Stimulated activated naive CD4-positive, alpha-beta T cell treated with Interleukin-2 at 50 U/mL for 16 hours (primary cell): ENCODE measurements around the gene RTN4R.

Experiments used
- DNase-seq: peaks from one replicate; lab custom pipeline; 2025; lab: John Stamatoyannopoulos, UW

The RTN4R gene

GRCh38 chr22:20199413-20199842 lies 68.7 kb downstream of the RTN4R start:
- DNase-seq, result no peak

- DNase-seq, result no peak
Observed at GRCh38 chr22:20198557-20199319, 69.4 kb downstream of the RTN4R start.

DNA sequence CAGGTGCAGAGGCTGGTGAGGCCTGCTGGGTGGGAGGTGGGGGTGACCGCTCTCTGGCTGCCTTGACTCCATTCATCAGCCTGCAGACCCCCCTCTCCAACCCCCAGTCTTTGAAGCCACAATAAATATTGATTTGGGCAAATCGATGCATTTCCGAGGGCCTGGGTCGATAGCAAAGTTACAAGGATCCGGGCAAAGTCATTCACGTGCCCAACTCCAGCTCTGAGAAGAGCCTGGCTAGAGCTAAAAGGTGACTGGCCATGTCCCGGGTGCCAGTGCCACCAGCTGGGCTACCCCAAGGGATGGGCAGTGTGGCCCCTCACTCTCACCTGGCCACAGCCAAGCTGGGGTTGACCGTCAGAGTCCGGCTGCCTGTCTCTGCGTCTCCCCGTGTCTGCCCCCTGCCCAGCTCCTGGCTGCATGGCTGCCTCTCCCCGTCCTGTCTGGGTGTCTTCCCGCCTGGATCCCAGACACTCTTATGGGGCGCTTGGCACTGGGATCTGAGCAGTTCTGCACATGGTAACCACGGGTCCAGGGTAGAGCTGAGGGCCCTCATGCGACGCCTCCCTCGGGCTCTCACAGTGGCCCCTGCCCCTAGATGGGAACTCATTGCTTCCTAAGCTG lies 70.6 kb downstream of the RTN4R start:
- no peak for DNase-seq

DNA sequence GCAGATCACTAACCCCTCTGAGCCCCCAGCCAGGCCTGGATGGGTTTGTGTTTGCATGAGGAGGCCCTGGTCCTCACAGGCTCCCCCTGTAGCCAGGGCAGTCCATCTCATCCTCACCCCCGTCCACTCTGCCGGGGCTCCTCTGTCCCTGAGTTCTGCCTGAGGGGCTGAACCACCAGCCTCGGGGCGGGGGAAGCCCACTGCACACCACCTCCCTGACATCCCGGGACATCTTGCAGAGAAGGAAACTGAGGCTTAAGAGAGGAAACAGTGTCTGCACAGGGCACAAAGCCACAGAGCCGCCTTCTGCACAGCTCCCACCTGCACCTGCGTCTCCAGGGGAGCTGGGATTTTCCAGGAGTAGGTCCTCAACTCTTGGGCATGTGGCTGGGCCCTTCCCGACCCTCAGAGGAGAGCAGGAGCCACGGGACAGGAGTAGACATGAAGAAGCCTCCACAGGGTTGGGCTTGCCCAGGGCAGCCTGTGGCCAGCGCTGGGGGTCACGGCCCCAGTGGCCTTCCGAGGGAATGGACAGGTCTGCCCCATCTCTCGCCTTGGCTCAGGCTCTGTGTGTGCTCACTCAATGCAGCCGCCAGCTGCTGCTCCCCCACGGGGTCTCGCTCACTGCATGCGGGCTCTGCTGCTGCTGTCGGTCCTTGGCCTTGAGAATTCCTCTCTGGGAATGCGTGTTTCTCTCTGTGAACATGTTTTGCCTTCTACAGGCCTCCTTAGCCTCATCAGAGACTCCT lies 71.8 kb downstream of the RTN4R start:
- DNase-seq, result no peak

GRCh38 chr22:20194681-20195593 lies 73.2 kb downstream of the RTN4R start:
- no peak for DNase-seq

- DNase-seq, result no peak
Observed at GRCh38 chr22:20193761-20194494, 74.2 kb downstream of the RTN4R start.

DNA sequence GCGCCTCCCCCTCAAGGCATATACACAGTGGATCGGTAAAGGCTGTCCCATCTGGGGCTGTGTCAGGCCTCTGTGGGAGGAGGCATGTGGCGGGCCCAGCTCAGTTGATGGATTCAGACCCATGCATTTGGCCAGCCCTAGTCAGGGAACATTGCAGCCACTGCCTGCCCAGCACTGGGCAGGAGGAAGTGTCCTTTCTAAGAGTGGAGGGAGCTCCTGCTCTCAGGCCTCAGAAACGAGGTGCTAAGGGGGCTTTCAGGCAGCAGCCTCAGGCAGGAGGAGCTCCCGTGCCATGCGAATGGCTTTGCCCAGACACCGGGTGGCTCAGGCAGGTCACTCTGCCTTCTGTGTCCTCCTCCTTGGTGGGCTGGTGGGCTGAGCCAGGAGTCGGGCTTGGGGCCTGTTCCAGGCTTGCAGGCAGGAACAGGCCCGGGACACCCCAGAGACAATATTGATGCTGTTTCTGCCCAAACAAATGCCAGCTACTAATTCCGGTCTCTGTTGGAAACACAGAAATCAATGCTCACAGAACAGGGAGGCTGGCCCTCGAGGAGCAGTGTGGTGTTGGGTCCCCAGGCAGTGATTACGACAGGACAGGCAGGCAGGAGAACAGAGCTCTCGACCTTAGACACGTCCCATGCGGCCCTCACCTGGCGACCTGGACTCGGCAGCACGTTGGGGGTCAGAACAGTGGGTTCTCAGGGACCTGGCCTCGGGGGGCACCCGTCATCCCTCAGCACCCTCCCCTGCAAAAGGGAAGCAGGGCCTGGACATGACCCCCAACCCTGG lies 75.0 kb downstream of the RTN4R start:
- no peak for DNase-seq

DNA sequence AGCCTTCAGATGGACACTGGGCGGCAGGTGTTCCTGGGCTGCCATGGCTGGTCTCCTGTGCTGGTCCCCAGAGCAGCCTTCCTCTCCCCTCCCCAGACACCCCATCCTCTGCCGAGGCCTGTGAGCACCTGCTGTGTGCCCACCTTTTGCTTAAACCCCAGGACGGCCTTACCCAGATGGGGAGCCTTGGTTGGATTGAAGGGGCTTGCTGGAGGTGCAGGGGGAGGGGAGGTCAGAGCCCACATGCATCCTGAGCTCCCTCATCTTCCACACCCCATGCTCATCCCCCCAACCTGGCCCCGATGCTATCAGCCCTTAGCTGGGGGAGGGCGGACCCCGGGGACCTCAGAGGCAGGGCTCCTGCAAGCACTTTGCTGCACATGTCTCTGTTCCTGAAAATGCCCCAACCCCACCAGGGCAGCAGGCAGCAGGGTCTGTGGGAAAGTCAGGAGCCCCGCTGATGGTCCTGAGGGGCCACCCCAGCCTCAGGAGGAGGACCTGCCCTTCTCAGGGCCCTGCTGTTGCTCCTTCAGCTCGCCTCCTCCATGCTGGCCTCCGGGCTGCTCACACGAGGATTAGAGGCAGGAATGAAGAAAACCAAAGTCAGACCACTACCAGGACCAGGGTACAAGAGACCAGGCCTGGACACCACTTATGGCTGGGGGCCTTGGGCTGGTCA lies 75.7 kb downstream of the RTN4R start:
- DNase-seq, result no peak

DNA sequence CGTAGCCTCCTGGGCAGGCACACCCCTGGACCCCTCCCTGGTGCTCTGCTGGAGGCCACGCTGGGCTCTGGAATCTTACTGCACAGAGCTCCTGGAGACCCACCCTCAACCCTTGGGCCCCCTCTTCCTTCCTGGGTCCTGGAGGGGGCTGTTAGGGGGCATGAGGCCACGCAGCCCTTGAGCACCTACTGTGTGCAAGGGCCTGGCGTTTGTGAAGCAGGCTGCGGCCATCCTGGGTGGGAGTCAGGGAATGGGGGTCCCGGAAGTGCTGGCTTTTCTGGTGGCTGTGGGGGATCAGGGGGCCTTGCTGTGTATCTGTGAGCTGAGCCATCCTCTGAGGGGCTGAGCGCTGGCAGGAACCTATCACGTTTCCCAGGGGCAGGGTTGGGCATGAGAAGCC lies 76.3 kb downstream of the RTN4R start:
- DNase-seq, result no peak
